Measurements from ENCODE around the gene NALCN.

DNA sequence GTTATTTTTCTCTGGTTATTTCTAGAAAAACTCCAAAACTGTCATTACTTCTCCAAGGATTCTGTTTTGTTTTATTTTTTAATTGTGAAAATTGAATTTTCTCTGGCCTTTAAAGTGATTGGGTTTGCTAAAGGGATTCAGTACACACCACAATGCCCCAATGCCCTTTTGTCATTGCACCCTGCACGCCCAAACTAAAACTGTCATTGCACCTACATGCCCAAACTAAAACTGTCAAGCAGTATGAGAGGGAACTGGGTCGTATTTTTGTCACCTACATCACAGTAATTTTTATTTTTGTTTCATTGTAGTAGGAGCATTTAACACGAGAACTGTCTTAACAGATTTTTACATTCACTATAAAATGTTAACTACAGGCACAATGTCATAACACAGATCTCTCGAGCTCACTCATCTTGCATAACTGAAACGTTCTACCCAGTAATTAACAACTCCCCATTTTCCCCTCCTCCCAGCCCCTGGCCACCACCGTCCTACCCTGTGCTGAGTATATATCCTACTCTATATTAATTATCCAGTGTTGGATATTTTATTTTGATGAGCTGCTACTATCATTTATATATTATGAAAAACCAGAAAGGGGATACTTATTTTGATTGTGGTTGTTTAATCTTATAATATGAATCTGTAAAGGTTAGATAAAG lies 7.2 kb downstream of the NALCN start:
- TF ChIP-seq HDGF (IDR thresholded peaks at IDR 0.05; ENCODE audit: borderline replicate concordance) (no peak), NFRKB (IDR thresholded peaks at IDR 0.05) (no peak), FOXA1 (IDR thresholded peaks at IDR 0.05) (no peak), CTBP1 (IDR thresholded peaks at IDR 0.05; ENCODE audit: borderline replicate concordance) (no peak), TARDBP (IDR thresholded peaks at IDR 0.05) (no peak), ZNF384 (IDR thresholded peaks at IDR 0.05) (no peak), BHLHE40 (IDR thresholded peaks at IDR 0.05; ENCODE audit: borderline replicate concordance) (no peak), ELF4 (IDR thresholded peaks at IDR 0.05) (no peak)
- TF ChIP-seq, protein P1, sequence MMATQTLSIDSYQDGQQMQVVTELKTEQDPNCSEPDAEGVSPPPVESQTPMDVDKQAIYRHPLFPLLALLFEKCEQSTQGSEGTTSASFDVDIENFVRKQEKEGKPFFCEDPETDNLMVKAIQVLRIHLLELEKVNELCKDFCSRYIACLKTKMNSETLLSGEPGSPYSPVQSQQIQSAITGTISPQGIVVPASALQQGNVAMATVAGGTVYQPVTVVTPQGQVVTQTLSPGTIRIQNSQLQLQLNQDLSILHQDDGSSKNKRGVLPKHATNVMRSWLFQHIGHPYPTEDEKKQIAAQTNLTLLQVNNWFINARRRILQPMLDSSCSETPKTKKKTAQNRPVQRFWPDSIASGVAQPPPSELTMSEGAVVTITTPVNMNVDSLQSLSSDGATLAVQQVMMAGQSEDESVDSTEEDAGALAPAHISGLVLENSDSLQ (IDR thresholded peaks at IDR 0.05): no peak

All from HEK293T (cell line).